Measurements from ENCODE around the gene OSBPL10.

DNA sequence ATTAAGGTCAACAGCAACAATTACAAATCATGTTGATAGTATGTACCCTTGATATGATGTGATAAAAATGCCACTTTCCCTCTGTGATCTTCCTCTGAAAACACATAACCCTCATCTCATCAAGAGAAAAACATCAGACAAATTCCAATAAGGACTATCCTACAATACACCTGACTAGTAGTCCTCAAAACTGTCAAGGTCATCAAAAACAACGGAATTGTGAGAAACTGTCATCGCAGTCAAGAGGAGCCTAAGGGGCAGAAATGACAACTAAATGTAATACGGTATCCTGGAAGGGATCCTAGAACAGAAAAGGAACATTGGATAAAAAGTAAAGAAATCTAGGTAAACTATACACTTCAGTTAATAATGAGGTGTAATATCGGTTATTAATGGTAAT, 59.2 kb downstream of the OSBPL10 start:
- TF ChIP-seq EZH2 (IDR thresholded peaks at IDR 0.05; ENCODE audit: insufficient read depth, low read length) = no peak
- TF ChIP-seq, protein P1, sequence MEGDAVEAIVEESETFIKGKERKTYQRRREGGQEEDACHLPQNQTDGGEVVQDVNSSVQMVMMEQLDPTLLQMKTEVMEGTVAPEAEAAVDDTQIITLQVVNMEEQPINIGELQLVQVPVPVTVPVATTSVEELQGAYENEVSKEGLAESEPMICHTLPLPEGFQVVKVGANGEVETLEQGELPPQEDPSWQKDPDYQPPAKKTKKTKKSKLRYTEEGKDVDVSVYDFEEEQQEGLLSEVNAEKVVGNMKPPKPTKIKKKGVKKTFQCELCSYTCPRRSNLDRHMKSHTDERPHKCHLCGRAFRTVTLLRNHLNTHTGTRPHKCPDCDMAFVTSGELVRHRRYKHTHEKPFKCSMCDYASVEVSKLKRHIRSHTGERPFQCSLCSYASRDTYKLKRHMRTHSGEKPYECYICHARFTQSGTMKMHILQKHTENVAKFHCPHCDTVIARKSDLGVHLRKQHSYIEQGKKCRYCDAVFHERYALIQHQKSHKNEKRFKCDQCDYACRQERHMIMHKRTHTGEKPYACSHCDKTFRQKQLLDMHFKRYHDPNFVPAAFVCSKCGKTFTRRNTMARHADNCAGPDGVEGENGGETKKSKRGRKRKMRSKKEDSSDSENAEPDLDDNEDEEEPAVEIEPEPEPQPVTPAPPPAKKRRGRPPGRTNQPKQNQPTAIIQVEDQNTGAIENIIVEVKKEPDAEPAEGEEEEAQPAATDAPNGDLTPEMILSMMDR (IDR thresholded peaks at IDR 0.05; ENCODE audit: insufficient read depth, low read depth, low read length) = no peak

Measured in astrocyte (in vitro differentiated cells and primary cell).